Measurements from ENCODE around the gene OR52J3. TPM values are rescaled to one million over a fixed set of nuclear protein-coding genes. Genes with fewer than 3 reads are reported as not detected.

The OR52J3 gene
- total and polyA plus RNA-seq, 11 donors: not detected

- ATAC-seq (no peak), DNase-seq (no peak)
- Histone ChIP-seq H3K36me3 (no peaks in the 10 kb centered on the region), H3K4me1 (no peaks in the 10 kb centered on the region), H3K4me3 (no peak overlapping the region), H3K27ac (no peak overlapping the region), H3K9me3 (no peaks in the 10 kb centered on the region), H3K27me3 (no peaks in the 10 kb centered on the region)
- WGBS, 4 donors: 42 to 71% (median 53%) methylated on average over 2 of the region's 2 CpGs
- no peak for TF ChIP-seq CTCF (IDR thresholded peaks at IDR 0.05)
- no peak for TF ChIP-seq POLR2A (IDR thresholded peaks at IDR 0.05)
- intact Hi-C loops (cut with DNase I): no loop called here
Measured at GRCh38 chr11:5037926-5038325, 8.4 kb upstream of the OR52J3 start.

DNA sequence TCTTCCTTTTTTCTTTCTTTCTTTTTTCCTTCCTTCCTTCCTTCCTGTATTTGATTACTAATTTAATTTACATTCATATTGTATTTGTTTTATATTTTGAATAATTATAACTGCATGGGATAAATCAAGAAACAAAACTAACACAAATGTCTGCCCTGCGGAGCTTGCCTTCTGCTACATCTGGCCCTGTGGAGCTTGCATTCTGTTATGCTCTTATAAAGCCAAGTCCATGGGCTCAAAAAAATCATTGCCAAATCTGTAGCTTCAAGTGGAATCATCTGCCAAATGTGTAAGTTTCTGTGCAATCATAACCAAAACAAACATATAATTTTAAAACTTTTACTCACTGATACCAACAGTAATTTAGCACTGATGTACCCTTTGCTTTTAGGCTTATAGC, 8.0 kb upstream of the OR52J3 start:
- intact Hi-C loops (cut with DNase I): no loop called here
- no peak for TF ChIP-seq POLR2A (IDR thresholded peaks at IDR 0.05)
- TF ChIP-seq CTCF (IDR thresholded peaks at IDR 0.05): no peak
- no peak overlapping the region for H3K27ac ChIP-seq
- H3K4me1 ChIP-seq: no peaks in the 10 kb centered on the region
- H3K9me3 ChIP-seq: no peaks in the 10 kb centered on the region
- H3K36me3 ChIP-seq: no peaks in the 10 kb centered on the region
- no peak for ATAC-seq
- WGBS, 4 donors: 86 to 97% (median 89%) methylated on average over 1 of the region's 1 CpG
- H3K27me3 ChIP-seq: no peaks in the 10 kb centered on the region
- no peak overlapping the region for H3K4me3 ChIP-seq
- no peak for DNase-seq

DNA sequence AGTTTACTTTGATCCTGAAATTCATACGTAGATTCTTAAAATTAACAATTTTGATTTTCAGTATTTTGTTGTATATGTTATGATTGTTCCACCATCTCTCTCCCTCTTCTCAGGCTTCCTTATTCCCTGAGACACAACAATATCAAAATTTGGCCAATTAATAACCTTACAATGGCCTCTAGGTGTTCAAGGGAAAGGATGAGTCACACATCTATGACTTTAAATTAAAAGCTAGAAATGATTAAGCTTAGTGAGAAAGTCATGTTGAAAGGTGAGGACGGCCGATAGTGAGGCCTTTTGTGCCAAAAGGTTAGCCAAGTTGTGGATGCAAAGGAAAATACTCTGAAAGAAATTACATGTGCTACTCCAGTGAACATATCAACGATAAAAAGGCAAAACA, 5.5 kb upstream of the OR52J3 start:
- Histone ChIP-seq H3K36me3 (no peaks in the 10 kb centered on the region), H3K4me1 (no peaks in the 10 kb centered on the region), H3K4me3 (no peak overlapping the region), H3K9me3 (no peaks in the 10 kb centered on the region), H3K27me3 (no peaks in the 10 kb centered on the region), H3K27ac (no peak overlapping the region)
- TF ChIP-seq POLR2A (IDR thresholded peaks at IDR 0.05) (no peak), CTCF (IDR thresholded peaks at IDR 0.05) (no peak)
- DNase-seq (no peak), ATAC-seq (no peak)
- 50 to 80% (median 62%) methylated on average over 4 of the region's 4 CpGs for WGBS, 4 donors
- intact Hi-C loops (cut with DNase I): no loop called here

- ATAC-seq (no peak), DNase-seq (no peak)
- H3K4me3 ChIP-seq: no peak overlapping the region
- no peak overlapping the region for H3K27ac ChIP-seq
- H3K36me3 ChIP-seq: no peaks in the 10 kb centered on the region
- H3K9me3 ChIP-seq: no peaks in the 10 kb centered on the region
- H3K4me1 ChIP-seq: no peaks in the 10 kb centered on the region
- intact Hi-C loops (cut with DNase I): no loop called here
- no peaks in the 10 kb centered on the region for H3K27me3 ChIP-seq
- TF ChIP-seq POLR2A (IDR thresholded peaks at IDR 0.05): no peak
- no peak for TF ChIP-seq CTCF (IDR thresholded peaks at IDR 0.05)
- 45 to 81% (median 72%) methylated on average over 3 of the region's 3 CpGs for WGBS, 4 donors
Measured at GRCh38 chr11:5042091-5042490, 4.2 kb upstream of the OR52J3 start.
